PC-3 (cell line): ENCODE results near the gene TRIM58. TPM values are rescaled to one million over a fixed set of nuclear protein-coding genes. Genes with fewer than 3 reads are reported as not detected.

Source experiments
- ATAC-seq: fragments of 200-7000 bp; cut with Tn5 transposase; 2 replicates; pipeline ENCODE4 v1.9.1; 2020; ENCODE audit warnings: mild to moderate bottlenecking, moderate library complexity
- BruUV-seq: library from RNA; stranded (reverse); fragments of 400-500 nt; replicated peaks from 2 replicates; lab custom pipeline; 2021; lab: Mats Ljungman, UMichigan
- CTCF ChIA-PET: fragments of 300-600 bp; sonication (Branson Sonifier 250); formaldehyde crosslinking; loops from one replicate; lab custom pipeline; 2022; ENCODE audit warnings: antibody characterized with exemption; lab: Charles Lee
- POLR2A ChIA-PET: fragments of 300-600 bp; sonication (Branson Sonifier 250); formaldehyde crosslinking; loops from one replicate; lab custom pipeline; 2022; ENCODE audit warnings: antibody characterized with exemption; ENCODE audit not compliant: unreplicated experiment; lab: Charles Lee
- DNase-seq: peaks from one replicate; pipeline ENCODE4 v3.0.0-alpha.2; 2015
- H2AFZ ChIP-seq: fragments of 300-600 bp; sonication (generic); 2 replicates; pipeline ENCODE4 v1.6.0; 2016; ENCODE audit warnings: antibody characterized with exemption, low read length
- H3F3A ChIP-seq: fragments of 300-600 bp; sonication (generic); one replicate; pipeline ENCODE4 v1.6.0; 2017; ENCODE audit warnings: antibody characterized with exemption, low read length, control low read depth, mild to moderate bottlenecking; ENCODE audit not compliant: unreplicated experiment
- H3K27ac ChIP-seq: fragments of 300-600 bp; sonication (generic); 2 replicates; pipeline ENCODE4 v1.5.1; 2016; ENCODE audit warnings: mild to moderate bottlenecking, low read length
- H3K27me3 ChIP-seq: fragments of 300-600 bp; sonication (generic); 2 replicates; pipeline ENCODE4 v1.6.1; 2016; ENCODE audit warnings: low read length, mixed read lengths
- H3K36me3 ChIP-seq: fragments of 300-600 bp; sonication (generic); 2 replicates; pipeline ENCODE4 v1.6.1; 2016; ENCODE audit warnings: low read depth, mixed run types, low read length, mixed read lengths
- H3K4me1 ChIP-seq: fragments of 300-600 bp; sonication (generic); 2 replicates; pipeline ENCODE4 v1.5.1; 2016; ENCODE audit warnings: low read length; ENCODE audit not compliant: insufficient read depth
- H3K4me2 ChIP-seq: fragments of 300-600 bp; sonication (generic); 2 replicates; pipeline ENCODE4 v1.6.0; 2016; ENCODE audit warnings: low read length
- H3K4me3 ChIP-seq: fragments of 300-600 bp; sonication (generic); 2 replicates; pipeline ENCODE4 v1.5.1; 2016; ENCODE audit warnings: mild to moderate bottlenecking, low read length, mixed read lengths
- H3K79me2 ChIP-seq: fragments of 300-600 bp; sonication (generic); 2 replicates; pipeline ENCODE4 v1.6.1; 2017; ENCODE audit warnings: low read length, mixed read lengths
- H3K9ac ChIP-seq: fragments of 300-600 bp; sonication (generic); 2 replicates; pipeline ENCODE4 v1.6.0; 2016; ENCODE audit warnings: mild to moderate bottlenecking, low read length
- H3K9me2 ChIP-seq: fragments of 300-600 bp; sonication (generic); replicated peaks from 2 replicates; pipeline ENCODE4 v1.6.1; 2016; ENCODE audit warnings: mixed run types, low read length, mixed read lengths
- H3K9me3 ChIP-seq: fragments of 300-600 bp; sonication (generic); 2 replicates; pipeline ENCODE4 v1.6.1; 2016; ENCODE audit warnings: low read length, mixed read lengths
- H4K20me1 ChIP-seq: fragments of 300-600 bp; sonication (generic); 2 replicates; pipeline ENCODE4 v1.6.1; 2016; ENCODE audit warnings: low read length, mixed read lengths
- CTCF ChIP-seq: fragments of 300-600 bp; sonication (generic); conservative IDR thresholded peaks from 2 replicates; pipeline ENCODE4 v1.5.1; 2017; ENCODE audit warnings: antibody characterized with exemption, low read depth, mild to moderate bottlenecking, low read length
- EZH2 ChIP-seq: fragments of 300-600 bp; sonication (generic); IDR thresholded peaks from one replicate; pipeline ENCODE4 v1.6.1; 2017; ENCODE audit warnings: antibody characterized with exemption, mild to moderate bottlenecking, low read length; ENCODE audit not compliant: unreplicated experiment
- EZH2phosphoT487 ChIP-seq: fragments of 300-600 bp; sonication (generic); IDR thresholded peaks from 2 replicates; pipeline ENCODE4 v1.6.1; 2018; ENCODE audit warnings: mild to moderate bottlenecking, antibody characterized with exemption, low read length, borderline replicate concordance
- intact Hi-C: fragments of 100-400 bp; cut with micrococcal nuclease; formaldehyde crosslinking; loops from 2 replicates; pipeline ENCODE4 v1.9.0; 2023
- total RNA-seq: library from RNA; depleted of rRNA; stranded (reverse); fragments of >200 nt; gene quantifications from 2 replicates; pipeline ENCODE4 v1.2.3, GENCODE V29; 2014

TRIM58 gene
- total RNA-seq, 1 experiment from 2014 or later = 22.7 TPM

- intact Hi-C loops = no loop called here
- H3K4me3 ChIP-seq = no peak within 1 kb of the TSS
- H3K4me1 ChIP-seq = no peaks in the 10 kb centered on the region
- H4K20me1 ChIP-seq = no peaks in the 10 kb centered on the region
- 0 out of 2 replicates have a peak, but pooled peaks cover 3% of the 10 kb centered on the region for H3K9me2 ChIP-seq
- no peaks in the 10 kb centered on the region for H3K27me3 ChIP-seq
- H3F3A ChIP-seq = no peaks in the 10 kb centered on the region
- ChIA-PET CTCF (no interaction called here), POLR2A (no interaction called here)
- H3K4me2 ChIP-seq = no peak within 1 kb of the TSS
- no peaks in the 10 kb centered on the region for H3K36me3 ChIP-seq
- no peaks in the 10 kb centered on the region for H3K79me2 ChIP-seq
- H3K9ac ChIP-seq = no peak within 1 kb of the TSS
- ATAC-seq = no peak
- H3K9me3 ChIP-seq = no peaks in the 10 kb centered on the region
- no TSS peak for BruUV-seq
- no peak for DNase-seq
- TF ChIP-seq CTCF = no peak
- TF ChIP-seq EZH2 = no peak
- TF ChIP-seq EZH2phosphoT487 = no peak
- H3K27ac ChIP-seq = no peak within 1 kb of the TSS
- no peak within 1 kb of the TSS for H2AFZ ChIP-seq
Observed at GRCh38 chr1:247824023-247824422, 33.0 kb upstream of the TRIM58 start, which contains the start of gene OR14A16. Gene OR14A16, minus strand, starts transcription at chr1:247824119. Its CDS starts 8,390 bp downstream, at chr1:247815729.

DNA sequence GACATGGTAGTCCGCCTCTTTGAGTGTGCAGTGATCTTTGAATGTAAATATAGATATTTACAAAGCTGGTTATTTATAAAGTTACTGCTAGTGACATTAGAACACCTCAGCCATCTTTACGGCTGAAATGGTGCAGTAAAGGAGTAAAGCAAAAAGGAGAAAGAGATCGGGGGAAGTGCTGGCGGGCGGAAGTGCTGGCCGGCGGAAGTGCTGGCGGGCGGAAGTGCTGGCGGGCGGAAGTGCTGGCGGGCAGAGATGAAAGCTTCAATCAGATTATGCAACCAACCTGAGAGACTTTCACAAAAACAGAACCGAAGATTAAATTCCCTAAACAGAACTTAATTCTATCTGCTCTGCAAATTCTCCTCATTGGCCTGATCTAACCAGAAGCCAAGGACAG is 31.6 kb upstream of the TRIM58 start:
- Histone ChIP-seq H3K79me2 (no peaks in the 10 kb centered on the region), H3K4me3 (no peak overlapping the region), H3K4me1 (no peaks in the 10 kb centered on the region), H4K20me1 (no peaks in the 10 kb centered on the region), H3K9me3 (no peaks in the 10 kb centered on the region), H3K9ac (no peak overlapping the region), H3K9me2 (0 out of 2 replicates have a peak, but pooled peaks cover 3% of the 10 kb centered on the region), H3K4me2 (no peak overlapping the region), H3K27ac (no peak overlapping the region), H3K27me3 (no peaks in the 10 kb centered on the region), H2AFZ (no peak overlapping the region), H3F3A (no peaks in the 10 kb centered on the region), H3K36me3 (no peaks in the 10 kb centered on the region)
- BruUV-seq = no TSS peak
- POLR2A ChIA-PET = no interaction called here
- intact Hi-C loops = no loop called here
- no peak for ATAC-seq
- CTCF ChIA-PET = no interaction called here
- no peak for DNase-seq
- TF ChIP-seq CTCF (no peak), EZH2phosphoT487 (no peak), EZH2 (no peak)

- intact Hi-C loops = loop anchor here (2.0 kb wide), 1 partner anchor 19 kb away; no protein-coding TSS in a partner anchor
Observed at GRCh38 chr1:247829656-247830055, 27.3 kb upstream of the TRIM58 start.

More at GRCh38 chr1:247829656-247830055, 27.3 kb upstream of the TRIM58 start:
- H4K20me1 ChIP-seq = no peaks in the 10 kb centered on the region
- TF ChIP-seq CTCF (no peak), EZH2 (no peak), EZH2phosphoT487 (no peak)
- H3K27me3 ChIP-seq = no peaks in the 10 kb centered on the region
- no peaks in the 10 kb centered on the region for H3K4me1 ChIP-seq
- H3K27ac ChIP-seq = no peak overlapping the region
- no peak overlapping the region for H2AFZ ChIP-seq
- H3K79me2 ChIP-seq = no peaks in the 10 kb centered on the region
- POLR2A ChIA-PET = no interaction called here
- no peaks in the 10 kb centered on the region for H3F3A ChIP-seq
- H3K4me3 ChIP-seq = no peak overlapping the region
- no TSS peak for BruUV-seq
- no peaks in the 10 kb centered on the region for H3K36me3 ChIP-seq
- DNase-seq (no peak), ATAC-seq (peak; percentile 13; the same call in 1 of the 2 replicates)
- CTCF ChIA-PET = no interaction called here
- no peak overlapping the region for H3K9ac ChIP-seq
- H3K9me3 ChIP-seq = no peaks in the 10 kb centered on the region
- H3K9me2 ChIP-seq = no peaks in the 10 kb centered on the region
- H3K4me2 ChIP-seq = no peak overlapping the region
